SK-N-SH treated with all-trans-retinoic acid at 6 μM for 48 hours (cell line): Measurements from ENCODE around the gene SCAMP3.

Experiments used
- ATAC-seq: fragments of 200-7000 bp; cut with Tn5 transposase; 3 replicates; pipeline ENCODE4 v1.9.1; 2020; ENCODE audit warnings: mild to moderate bottlenecking, moderate library complexity
- ARNTL ChIP-seq: fragments of 450-650 bp; formaldehyde crosslinking; IDR thresholded peaks from 2 replicates; pipeline ENCODE4 v1.5.0; 2020; ENCODE audit warnings: low read depth, mild to moderate bottlenecking, moderate library complexity, borderline replicate concordance
- BACH2 ChIP-seq: fragments of 250-450 bp; sonication (Bioruptor Pico); IDR thresholded peaks from 2 replicates; pipeline ENCODE4 v1.9.0; 2021; ENCODE audit warnings: mild to moderate bottlenecking, borderline replicate concordance
- CSDC2 ChIP-seq: fragments of 250-450 bp; sonication (Bioruptor Pico); IDR thresholded peaks from 2 replicates; pipeline ENCODE4 v1.5.0; 2020; ENCODE audit warnings: mild to moderate bottlenecking, moderate library complexity
- ESRRG ChIP-seq: fragments of 250-450 bp; sonication (Bioruptor Pico); IDR thresholded peaks from 2 replicates; pipeline ENCODE4 v1.6.1; 2021; ENCODE audit warnings: mild to moderate bottlenecking
- GLIS3 ChIP-seq: fragments of 250-450 bp; sonication (Bioruptor Pico); IDR thresholded peaks from 2 replicates; pipeline ENCODE4 v1.5.0; 2020; ENCODE audit warnings: mild to moderate bottlenecking, moderate library complexity
- ISL1 ChIP-seq: fragments of 250-450 bp; sonication (Bioruptor Pico); IDR thresholded peaks from 2 replicates; pipeline ENCODE4 v2.1.2; 2022; ENCODE audit warnings: mild to moderate bottlenecking, moderate library complexity
- OSR1 ChIP-seq: fragments of 250-450 bp; sonication (Bioruptor Pico); IDR thresholded peaks from 2 replicates; pipeline ENCODE4 v1.8.0; 2022; ENCODE audit warnings: moderate library complexity, mild to moderate bottlenecking, inconsistent platforms
- PPARA ChIP-seq: fragments of 250-450 bp; sonication (Bioruptor Pico); IDR thresholded peaks from 2 replicates; pipeline ENCODE4 v1.5.0; 2020; ENCODE audit warnings: mild to moderate bottlenecking, borderline replicate concordance
- RARB ChIP-seq: fragments of 250-450 bp; sonication (Bioruptor Pico); IDR thresholded peaks from 2 replicates; pipeline ENCODE4 v1.8.0; 2021; ENCODE audit warnings: mild to moderate bottlenecking, moderate library complexity
- TCF4 ChIP-seq: fragments of 250-450 bp; sonication (Bioruptor Pico); IDR thresholded peaks from 2 replicates; pipeline ENCODE4 v1.8.0; 2021; ENCODE audit warnings: mild to moderate bottlenecking, moderate library complexity, borderline replicate concordance
- TOX ChIP-seq: fragments of 250-450 bp; sonication (Bioruptor Pico); IDR thresholded peaks from 2 replicates; pipeline ENCODE4 v1.8.0; 2021; ENCODE audit warnings: mild to moderate bottlenecking, moderate library complexity, borderline replicate concordance
- ZC3H10 ChIP-seq: fragments of 250-450 bp; sonication (Bioruptor Pico); IDR thresholded peaks from 2 replicates; pipeline ENCODE4 v1.5.1; 2021; ENCODE audit warnings: mild to moderate bottlenecking, moderate library complexity
- ZFP3 ChIP-seq: fragments of 250-450 bp; sonication (Bioruptor Pico); IDR thresholded peaks from 2 replicates; pipeline ENCODE4 v1.5.0; 2020; ENCODE audit warnings: mild to moderate bottlenecking, moderate library complexity
- ZNF565 ChIP-seq: fragments of 450-650 bp; formaldehyde crosslinking; conservative IDR thresholded peaks from 2 replicates; pipeline ENCODE4 v1.5.0; 2020; ENCODE audit warnings: low read depth, mild to moderate bottlenecking, moderate library complexity
- ZNF70 ChIP-seq: fragments of 450-650 bp; formaldehyde crosslinking; IDR thresholded peaks from 2 replicates; pipeline ENCODE4 v1.5.0; 2020; ENCODE audit warnings: mild to moderate bottlenecking, moderate library complexity
- TF ChIP-seq, protein P1 (sequence below): fragments of 250-450 bp; sonication (Bioruptor Pico); IDR thresholded peaks from 2 replicates; pipeline ENCODE4 v1.5.1; 2020; ENCODE audit warnings: low read depth, mild to moderate bottlenecking, moderate library complexity
- TF ChIP-seq, protein P2 (sequence below): fragments of 250-450 bp; sonication (Bioruptor Pico); IDR thresholded peaks from 2 replicates; pipeline ENCODE4 v1.8.0; 2021; ENCODE audit warnings: low read depth, mild to moderate bottlenecking, moderate library complexity, borderline replicate concordance
- TF ChIP-seq, protein P3 (sequence below): fragments of 250-450 bp; sonication (Bioruptor Pico); IDR thresholded peaks from 2 replicates; pipeline ENCODE4 v1.5.1; 2021; ENCODE audit warnings: mild to moderate bottlenecking, moderate library complexity
- TF ChIP-seq, protein P4 (sequence below): fragments of 250-450 bp; sonication (Bioruptor Pico); IDR thresholded peaks from 2 replicates; pipeline ENCODE4 v1.8.0; 2020; ENCODE audit warnings: mild to moderate bottlenecking, moderate library complexity, borderline replicate concordance
- TF ChIP-seq, protein P5 (sequence below): fragments of 250-450 bp; sonication (Bioruptor Pico); IDR thresholded peaks from 2 replicates; pipeline ENCODE4 v1.5.0; 2020; ENCODE audit warnings: mild to moderate bottlenecking, moderate library complexity

The SCAMP3 gene

DNA sequence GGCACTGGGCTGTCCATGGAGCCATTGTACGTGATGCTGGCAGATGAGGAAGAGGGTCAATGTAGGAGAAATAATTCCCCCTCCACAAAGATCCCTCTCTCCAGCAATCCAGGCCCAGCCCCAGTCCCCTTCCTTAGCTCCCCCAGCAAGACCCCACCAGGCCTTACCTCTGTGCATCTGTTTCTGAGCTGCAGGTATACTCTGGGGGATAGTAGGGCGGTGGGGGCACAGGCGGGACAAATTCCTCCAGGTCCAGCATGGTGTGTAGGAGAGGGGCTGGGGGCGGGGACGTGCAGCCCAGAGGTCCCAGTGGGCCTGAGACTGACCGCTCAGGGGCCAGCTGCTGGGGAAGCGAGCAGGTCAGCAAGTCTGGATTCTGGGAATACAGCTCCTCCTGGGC is 10.6 kb downstream of the SCAMP3 start (continued):
- TF ChIP-seq, protein P1, sequence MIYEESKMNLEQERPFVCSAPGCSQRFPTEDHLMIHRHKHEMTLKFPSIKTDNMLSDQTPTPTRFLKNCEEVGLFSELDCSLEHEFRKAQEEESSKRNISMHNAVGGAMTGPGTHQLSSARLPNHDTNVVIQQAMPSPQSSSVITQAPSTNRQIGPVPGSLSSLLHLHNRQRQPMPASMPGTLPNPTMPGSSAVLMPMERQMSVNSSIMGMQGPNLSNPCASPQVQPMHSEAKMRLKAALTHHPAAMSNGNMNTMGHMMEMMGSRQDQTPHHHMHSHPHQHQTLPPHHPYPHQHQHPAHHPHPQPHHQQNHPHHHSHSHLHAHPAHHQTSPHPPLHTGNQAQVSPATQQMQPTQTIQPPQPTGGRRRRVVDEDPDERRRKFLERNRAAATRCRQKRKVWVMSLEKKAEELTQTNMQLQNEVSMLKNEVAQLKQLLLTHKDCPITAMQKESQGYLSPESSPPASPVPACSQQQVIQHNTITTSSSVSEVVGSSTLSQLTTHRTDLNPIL, result no peak
- no peak for TF ChIP-seq RARB (CRISPR knock-in tag)
- no peak for TF ChIP-seq PPARA
- no peak for TF ChIP-seq ISL1 (CRISPR knock-in tag)
- no peak for TF ChIP-seq ZNF70

DNA sequence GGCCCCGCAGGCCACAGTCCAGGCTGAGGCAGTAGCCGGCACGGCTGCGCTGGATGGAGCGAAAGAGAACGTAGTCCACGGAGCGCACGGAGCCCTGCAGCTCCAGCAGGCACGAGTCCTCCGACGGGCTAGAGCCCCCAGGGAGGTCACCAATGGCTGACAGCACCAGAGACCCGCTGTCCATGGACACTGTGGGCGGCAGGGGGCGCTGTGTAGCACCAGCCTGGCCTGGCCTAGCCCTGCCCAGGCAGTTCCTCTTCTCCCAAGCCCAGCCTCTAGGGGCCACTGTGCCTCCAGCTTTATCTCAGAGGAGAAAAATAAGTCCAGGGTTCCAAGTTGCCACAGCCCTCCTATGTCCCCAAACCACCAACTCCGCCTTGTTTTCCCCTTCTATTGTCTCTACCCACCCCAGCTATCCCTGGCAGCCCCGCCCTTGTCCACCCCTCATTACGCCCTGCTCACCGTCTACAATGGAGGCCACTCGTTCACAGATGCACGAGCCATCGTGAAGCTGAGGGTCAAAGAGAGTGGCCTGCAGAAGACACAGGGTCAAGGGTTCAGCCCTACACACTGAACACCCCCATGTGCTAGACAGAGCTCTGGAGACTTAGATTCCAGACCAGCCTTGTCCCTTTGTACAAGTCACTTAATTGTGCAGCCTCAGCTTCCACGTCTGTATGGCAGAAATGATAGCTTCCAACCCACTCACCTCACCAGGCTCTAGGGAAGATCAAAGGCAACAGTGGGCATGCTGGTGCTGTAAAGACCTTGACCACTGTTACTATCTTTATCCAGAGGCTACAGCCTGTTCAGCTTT is 11.3 kb downstream of the SCAMP3 start:
- peak; percentile 83 for ATAC-seq
- TF ChIP-seq BACH2 (CRISPR knock-in tag) (no peak), ESRRG (no peak), ZNF70 (no peak), OSR1 (CRISPR knock-in tag) (no peak), ARNTL (CRISPR knock-in tag) (no peak), ZFP3 (no peak), ZNF565 (CRISPR knock-in tag) (no peak), TCF4 (no peak), PPARA (no peak), CSDC2 (CRISPR knock-in tag) (no peak), ZC3H10 (CRISPR knock-in tag) (no peak), TOX (CRISPR knock-in tag) (no peak), GLIS3 (no peak)
- TF ChIP-seq, protein P2, sequence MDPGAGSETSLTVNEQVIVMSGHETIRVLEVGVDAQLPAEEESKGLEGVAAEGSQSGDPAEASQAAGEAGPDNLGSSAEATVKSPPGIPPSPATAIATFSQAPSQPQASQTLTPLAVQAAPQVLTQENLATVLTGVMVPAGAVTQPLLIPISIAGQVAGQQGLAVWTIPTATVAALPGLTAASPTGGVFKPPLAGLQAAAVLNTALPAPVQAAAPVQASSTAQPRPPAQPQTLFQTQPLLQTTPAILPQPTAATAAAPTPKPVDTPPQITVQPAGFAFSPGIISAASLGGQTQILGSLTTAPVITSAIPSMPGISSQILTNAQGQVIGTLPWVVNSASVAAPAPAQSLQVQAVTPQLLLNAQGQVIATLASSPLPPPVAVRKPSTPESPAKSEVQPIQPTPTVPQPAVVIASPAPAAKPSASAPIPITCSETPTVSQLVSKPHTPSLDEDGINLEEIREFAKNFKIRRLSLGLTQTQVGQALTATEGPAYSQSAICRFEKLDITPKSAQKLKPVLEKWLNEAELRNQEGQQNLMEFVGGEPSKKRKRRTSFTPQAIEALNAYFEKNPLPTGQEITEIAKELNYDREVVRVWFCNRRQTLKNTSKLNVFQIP, result no peak
- TF ChIP-seq, protein P3, sequence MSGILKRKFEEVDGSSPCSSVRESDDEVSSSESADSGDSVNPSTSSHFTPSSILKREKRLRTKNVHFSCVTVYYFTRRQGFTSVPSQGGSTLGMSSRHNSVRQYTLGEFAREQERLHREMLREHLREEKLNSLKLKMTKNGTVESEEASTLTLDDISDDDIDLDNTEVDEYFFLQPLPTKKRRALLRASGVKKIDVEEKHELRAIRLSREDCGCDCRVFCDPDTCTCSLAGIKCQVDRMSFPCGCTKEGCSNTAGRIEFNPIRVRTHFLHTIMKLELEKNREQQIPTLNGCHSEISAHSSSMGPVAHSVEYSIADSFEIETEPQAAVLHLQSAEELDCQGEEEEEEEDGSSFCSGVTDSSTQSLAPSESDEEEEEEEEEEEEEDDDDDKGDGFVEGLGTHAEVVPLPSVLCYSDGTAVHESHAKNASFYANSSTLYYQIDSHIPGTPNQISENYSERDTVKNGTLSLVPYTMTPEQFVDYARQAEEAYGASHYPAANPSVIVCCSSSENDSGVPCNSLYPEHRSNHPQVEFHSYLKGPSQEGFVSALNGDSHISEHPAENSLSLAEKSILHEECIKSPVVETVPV (CRISPR knock-in tag), result no peak
- TF ChIP-seq, protein P4, sequence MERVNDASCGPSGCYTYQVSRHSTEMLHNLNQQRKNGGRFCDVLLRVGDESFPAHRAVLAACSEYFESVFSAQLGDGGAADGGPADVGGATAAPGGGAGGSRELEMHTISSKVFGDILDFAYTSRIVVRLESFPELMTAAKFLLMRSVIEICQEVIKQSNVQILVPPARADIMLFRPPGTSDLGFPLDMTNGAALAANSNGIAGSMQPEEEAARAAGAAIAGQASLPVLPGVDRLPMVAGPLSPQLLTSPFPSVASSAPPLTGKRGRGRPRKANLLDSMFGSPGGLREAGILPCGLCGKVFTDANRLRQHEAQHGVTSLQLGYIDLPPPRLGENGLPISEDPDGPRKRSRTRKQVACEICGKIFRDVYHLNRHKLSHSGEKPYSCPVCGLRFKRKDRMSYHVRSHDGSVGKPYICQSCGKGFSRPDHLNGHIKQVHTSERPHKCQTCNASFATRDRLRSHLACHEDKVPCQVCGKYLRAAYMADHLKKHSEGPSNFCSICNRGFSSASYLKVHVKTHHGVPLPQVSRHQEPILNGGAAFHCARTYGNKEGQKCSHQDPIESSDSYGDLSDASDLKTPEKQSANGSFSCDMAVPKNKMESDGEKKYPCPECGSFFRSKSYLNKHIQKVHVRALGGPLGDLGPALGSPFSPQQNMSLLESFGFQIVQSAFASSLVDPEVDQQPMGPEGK, result no peak
- TF ChIP-seq, protein P5, sequence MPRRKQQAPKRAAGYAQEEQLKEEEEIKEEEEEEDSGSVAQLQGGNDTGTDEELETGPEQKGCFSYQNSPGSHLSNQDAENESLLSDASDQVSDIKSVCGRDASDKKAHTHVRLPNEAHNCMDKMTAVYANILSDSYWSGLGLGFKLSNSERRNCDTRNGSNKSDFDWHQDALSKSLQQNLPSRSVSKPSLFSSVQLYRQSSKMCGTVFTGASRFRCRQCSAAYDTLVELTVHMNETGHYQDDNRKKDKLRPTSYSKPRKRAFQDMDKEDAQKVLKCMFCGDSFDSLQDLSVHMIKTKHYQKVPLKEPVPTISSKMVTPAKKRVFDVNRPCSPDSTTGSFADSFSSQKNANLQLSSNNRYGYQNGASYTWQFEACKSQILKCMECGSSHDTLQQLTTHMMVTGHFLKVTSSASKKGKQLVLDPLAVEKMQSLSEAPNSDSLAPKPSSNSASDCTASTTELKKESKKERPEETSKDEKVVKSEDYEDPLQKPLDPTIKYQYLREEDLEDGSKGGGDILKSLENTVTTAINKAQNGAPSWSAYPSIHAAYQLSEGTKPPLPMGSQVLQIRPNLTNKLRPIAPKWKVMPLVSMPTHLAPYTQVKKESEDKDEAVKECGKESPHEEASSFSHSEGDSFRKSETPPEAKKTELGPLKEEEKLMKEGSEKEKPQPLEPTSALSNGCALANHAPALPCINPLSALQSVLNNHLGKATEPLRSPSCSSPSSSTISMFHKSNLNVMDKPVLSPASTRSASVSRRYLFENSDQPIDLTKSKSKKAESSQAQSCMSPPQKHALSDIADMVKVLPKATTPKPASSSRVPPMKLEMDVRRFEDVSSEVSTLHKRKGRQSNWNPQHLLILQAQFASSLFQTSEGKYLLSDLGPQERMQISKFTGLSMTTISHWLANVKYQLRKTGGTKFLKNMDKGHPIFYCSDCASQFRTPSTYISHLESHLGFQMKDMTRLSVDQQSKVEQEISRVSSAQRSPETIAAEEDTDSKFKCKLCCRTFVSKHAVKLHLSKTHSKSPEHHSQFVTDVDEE (CRISPR knock-in tag), result no peak
- TF ChIP-seq, protein P1, result no peak

DNA sequence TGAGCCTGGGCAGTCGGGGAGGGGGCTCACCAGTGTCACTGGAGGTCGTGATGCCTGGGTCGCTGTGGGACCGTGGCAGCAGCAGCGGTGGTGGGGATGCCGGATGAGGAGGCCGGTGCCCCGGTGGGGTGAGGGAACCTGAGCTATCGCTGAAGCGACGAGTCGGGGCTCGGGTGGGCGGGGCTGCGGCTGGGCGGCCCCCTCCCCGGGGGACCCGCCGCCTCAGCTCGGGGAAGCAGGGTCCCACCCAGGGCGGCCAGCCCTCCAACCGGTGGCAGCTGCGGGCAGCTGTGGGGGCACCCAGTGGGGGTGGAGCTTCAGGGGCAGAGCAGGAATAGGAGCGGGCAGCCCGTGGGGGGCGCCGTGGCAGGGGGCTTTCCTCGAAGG is 11.9 kb downstream of the SCAMP3 start:
- no peak for ATAC-seq
- no peak for TF ChIP-seq TCF4
- TF ChIP-seq CSDC2 (CRISPR knock-in tag), result no peak
- no peak for TF ChIP-seq PPARA
- TF ChIP-seq ZNF565 (CRISPR knock-in tag), result no peak
- TF ChIP-seq ESRRG, result no peak
- no peak for TF ChIP-seq TOX (CRISPR knock-in tag)
